DOHH2 (cell line): ENCODE data around the gene ADCK2.
"Not testable (repeated sequence)": the region's sequence is repeated elsewhere in the genome, so short reads cannot be mapped to it uniquely, and the experiment has no call there.

Experiments used
- H3F3A ChIP-seq: fragments of 200-600 bp; sonication (generic), shearing (Covaris generic); 2 replicates; pipeline ENCODE4 v1.6.0; 2016; ENCODE audit warnings: antibody characterized with exemption, mild to moderate bottlenecking; ENCODE audit not compliant: control insufficient read depth, insufficient read depth
- H3K27ac ChIP-seq: fragments of 200-600 bp; sonication (generic); 2 replicates; pipeline ENCODE4 v1.5.1; 2014; ENCODE audit warnings: low read depth, mild to moderate bottlenecking, low read length, moderate library complexity
- H3K27me3 ChIP-seq: fragments of 200-600 bp; sonication (generic); 2 replicates; pipeline ENCODE4 v1.6.1; 2014; ENCODE audit warnings: mild to moderate bottlenecking, low read length, mixed read lengths; ENCODE audit not compliant: control insufficient read depth
- H3K36me3 ChIP-seq: fragments of 200-600 bp; sonication (generic); 2 replicates; pipeline ENCODE4 v1.6.1; 2014; ENCODE audit warnings: mild to moderate bottlenecking, low read length, moderate library complexity, mixed read lengths; ENCODE audit not compliant: control insufficient read depth
- H3K4me1 ChIP-seq: fragments of 200-600 bp; sonication (generic); 2 replicates; pipeline ENCODE4 v1.6.1; 2014; ENCODE audit warnings: mild to moderate bottlenecking, low read length, mixed read lengths; ENCODE audit not compliant: control insufficient read depth
- H3K4me2 ChIP-seq: fragments of 200-600 bp; sonication (generic); 2 replicates; pipeline ENCODE4 v1.6.0; 2014; ENCODE audit warnings: mild to moderate bottlenecking, low read length, moderate library complexity
- H3K4me3 ChIP-seq: fragments of 200-600 bp; sonication (generic); 2 replicates; pipeline ENCODE4 v1.5.1; 2014; ENCODE audit warnings: mild to moderate bottlenecking, low read length, mixed read lengths
- H3K79me2 ChIP-seq: fragments of 200-600 bp; sonication (generic); 2 replicates; pipeline ENCODE4 v1.6.1; 2014; ENCODE audit warnings: mild to moderate bottlenecking, low read length, mixed read lengths; ENCODE audit not compliant: control insufficient read depth
- H3K9me2 ChIP-seq: fragments of 200-600 bp; sonication (generic); replicated peaks from 2 replicates; pipeline ENCODE4 v1.6.1; 2014; ENCODE audit warnings: mild to moderate bottlenecking, low read length, mixed read lengths; ENCODE audit not compliant: control insufficient read depth
- H3K9me3 ChIP-seq: fragments of 200-600 bp; sonication (generic); 2 replicates; pipeline ENCODE4 v1.6.1; 2014; ENCODE audit warnings: antibody characterized with exemption, low read length, mixed read lengths; ENCODE audit not compliant: control insufficient read depth, insufficient read depth
- H4K20me1 ChIP-seq: fragments of 200-600 bp; sonication (generic); 2 replicates; pipeline ENCODE4 v1.6.0; 2014; ENCODE audit warnings: low read depth, mild to moderate bottlenecking, antibody characterized with exemption, low read length, moderate library complexity; ENCODE audit not compliant: control insufficient read depth, insufficient read depth
- EZH2phosphoT487 ChIP-seq: fragments of 200-600 bp; sonication (generic); IDR thresholded peaks from 2 replicates; pipeline ENCODE4 v1.6.1; 2017; ENCODE audit warnings: borderline replicate concordance, mild to moderate bottlenecking, antibody characterized with exemption, low read length, moderate library complexity, mixed read lengths
- TF ChIP-seq, protein P1 (sequence below): fragments of 200-600 bp; sonication (generic); IDR thresholded peaks from one replicate; pipeline ENCODE4 v1.5.1; 2014; ENCODE audit warnings: antibody characterized with exemption, mild to moderate bottlenecking, low read depth, low read length; ENCODE audit not compliant: poor library complexity, severe bottlenecking

The ADCK2 gene

GRCh38 chr7:140672382-140673062, at the start of gene ADCK2:
ADCK2 (plus strand) TSS chr7:140672945; CDS start chr7:140673331, 386 bp downstream.
- TF ChIP-seq, protein P1, sequence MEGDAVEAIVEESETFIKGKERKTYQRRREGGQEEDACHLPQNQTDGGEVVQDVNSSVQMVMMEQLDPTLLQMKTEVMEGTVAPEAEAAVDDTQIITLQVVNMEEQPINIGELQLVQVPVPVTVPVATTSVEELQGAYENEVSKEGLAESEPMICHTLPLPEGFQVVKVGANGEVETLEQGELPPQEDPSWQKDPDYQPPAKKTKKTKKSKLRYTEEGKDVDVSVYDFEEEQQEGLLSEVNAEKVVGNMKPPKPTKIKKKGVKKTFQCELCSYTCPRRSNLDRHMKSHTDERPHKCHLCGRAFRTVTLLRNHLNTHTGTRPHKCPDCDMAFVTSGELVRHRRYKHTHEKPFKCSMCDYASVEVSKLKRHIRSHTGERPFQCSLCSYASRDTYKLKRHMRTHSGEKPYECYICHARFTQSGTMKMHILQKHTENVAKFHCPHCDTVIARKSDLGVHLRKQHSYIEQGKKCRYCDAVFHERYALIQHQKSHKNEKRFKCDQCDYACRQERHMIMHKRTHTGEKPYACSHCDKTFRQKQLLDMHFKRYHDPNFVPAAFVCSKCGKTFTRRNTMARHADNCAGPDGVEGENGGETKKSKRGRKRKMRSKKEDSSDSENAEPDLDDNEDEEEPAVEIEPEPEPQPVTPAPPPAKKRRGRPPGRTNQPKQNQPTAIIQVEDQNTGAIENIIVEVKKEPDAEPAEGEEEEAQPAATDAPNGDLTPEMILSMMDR, result no peak
- no peak for TF ChIP-seq EZH2phosphoT487
- Histone ChIP-seq H3K4me2 (peak within 1 kb of the TSS; percentile 90), H3F3A (peaks cover 33% of the 10 kb centered on the region), H3K79me2 (peaks cover 43% of the 10 kb centered on the region), H3K9me2 (no peaks in the 10 kb centered on the region), H3K27me3 (no peaks in the 10 kb centered on the region), H3K4me1 (peaks cover 48% of the 10 kb centered on the region), H3K36me3 (peaks cover 28% of the 10 kb centered on the region), H3K4me3 (peak within 1 kb of the TSS; percentile 81), H3K9me3 (no peaks in the 10 kb centered on the region), H4K20me1 (no peaks in the 10 kb centered on the region), H3K27ac (peak within 1 kb of the TSS; percentile 94)

DNA sequence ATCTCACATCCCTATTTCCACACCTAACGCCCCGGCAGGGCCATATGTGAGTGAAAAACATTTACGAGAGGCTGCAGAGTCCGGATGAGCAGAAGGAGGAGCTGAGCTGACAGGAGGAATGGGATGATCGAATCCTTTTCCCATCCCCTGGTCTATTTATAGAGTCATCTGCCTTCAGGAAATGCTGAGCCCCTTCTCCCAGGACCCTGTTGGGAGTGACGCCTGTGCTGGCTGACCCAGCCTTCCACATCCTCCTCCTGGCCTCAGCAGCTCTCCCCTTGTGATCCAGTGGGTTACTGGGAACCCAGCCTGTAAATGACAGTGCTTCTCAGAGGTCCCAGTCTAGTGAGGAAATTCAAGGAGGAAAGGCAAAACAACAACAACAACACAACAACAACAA, 48.8 kb upstream of the ADCK2 start:
- no peak overlapping the region for H3K4me2 ChIP-seq
- no peaks in the 10 kb centered on the region for H3K36me3 ChIP-seq
- H3K4me1 ChIP-seq, result peaks cover 8% of the 10 kb centered on the region
- H3K27ac ChIP-seq, result no peak overlapping the region
- H3K9me3 ChIP-seq, result no peaks in the 10 kb centered on the region
- H3K79me2 ChIP-seq, result no peaks in the 10 kb centered on the region
- no peaks in the 10 kb centered on the region for H3F3A ChIP-seq
- 0 out of 2 replicates have a peak, but pooled peaks cover 3% of the 10 kb centered on the region for H3K27me3 ChIP-seq
- no peak overlapping the region for H3K4me3 ChIP-seq
- H3K9me2 ChIP-seq, result no peaks in the 10 kb centered on the region
- no peaks in the 10 kb centered on the region for H4K20me1 ChIP-seq
- no peak for TF ChIP-seq EZH2phosphoT487
- TF ChIP-seq, protein P1, result no peak

GRCh38 chr7:140624392-140625191, 48.2 kb upstream of the ADCK2 start:
- no peak overlapping the region for H3K4me3 ChIP-seq

DNA sequence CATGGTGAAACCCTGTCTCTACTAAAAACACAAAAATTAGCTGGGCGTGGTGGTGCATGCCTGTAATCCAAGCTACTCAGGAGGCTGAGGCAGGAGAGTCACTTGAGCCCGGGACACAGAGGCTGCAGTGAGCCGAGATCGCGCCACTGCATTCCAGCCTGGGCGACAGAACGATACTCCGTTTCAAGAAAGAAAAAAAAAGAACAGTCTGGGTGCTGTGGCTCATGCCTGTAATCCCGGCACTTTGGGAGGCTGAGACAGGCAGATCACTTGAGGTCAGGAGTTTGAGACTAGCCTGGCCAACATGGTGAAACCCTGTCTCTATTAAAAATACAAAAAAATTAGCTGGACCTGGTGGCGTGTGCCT, 47.6 kb upstream of the ADCK2 start:
- H3K4me3 ChIP-seq, H3K36me3 ChIP-seq, H4K20me1 ChIP-seq, H3K9me3 ChIP-seq, H3F3A ChIP-seq, H3K9me2 ChIP-seq, H3K27me3 ChIP-seq, H3K79me2 ChIP-seq, H3K4me2 ChIP-seq, H3K4me1 ChIP-seq, H3K27ac ChIP-seq: not testable (repeated sequence)

More at GRCh38 chr7:140624392-140625191, 48.2 kb upstream of the ADCK2 start:
- Histone ChIP-seq H3K79me2 (no peaks in the 10 kb centered on the region), H3F3A (no peaks in the 10 kb centered on the region), H3K9me2 (no peaks in the 10 kb centered on the region), H3K9me3 (no peaks in the 10 kb centered on the region), H3K4me1 (peaks cover 8% of the 10 kb centered on the region), H3K36me3 (no peaks in the 10 kb centered on the region), H4K20me1 (no peaks in the 10 kb centered on the region), H3K27me3 (0 out of 2 replicates have a peak, but pooled peaks cover 3% of the 10 kb centered on the region), H3K4me2 (no peak overlapping the region), H3K27ac (no peak overlapping the region)
- TF ChIP-seq EZH2phosphoT487, result no peak
- TF ChIP-seq, protein P1, result peak; percentile 13
